Measurements from ENCODE around the gene SPRED2. TPM values are rescaled to one million over a fixed set of nuclear protein-coding genes. Genes with fewer than 3 reads are reported as not detected.

Gene SPRED2
- total and polyA plus RNA-seq, 10 donors, result 3.5 to 26.4 (median 13.8) TPM

GRCh38 chr2:65407240-65407639 lies 25.2 kb downstream of the SPRED2 start:
- Histone ChIP-seq H3K9me3 (no peaks in the 10 kb centered on the region), H3K27ac (no peak overlapping the region), H3K36me3 (no peaks in the 10 kb centered on the region), H3K27me3 (replicated peaks in 1 of 7) (no peaks in the 10 kb centered on the region), H3K4me3 (no peak overlapping the region), H3K4me1 (peaks cover 0 to 35% (median 6%) of the 10 kb centered on the region in 6 donors)
- intact Hi-C loops (cut with DNase I; ENCODE audit: low total_unique reads), result no loop called here
- DNase-seq, result no peak
- 26 to 77% (median 52%) methylated on average over 2 of the region's 2 CpGs for WGBS, 5 donors
- TF ChIP-seq POLR2A (IDR thresholded peaks at IDR 0.05) (no peak), CTCF (IDR thresholded peaks at IDR 0.05 in 8 of 11, conservative IDR thresholded peaks at IDR 0.05 in 3 of 11) (no peak), POLR2AphosphoS5 (IDR thresholded peaks at IDR 0.05) (no peak)

DNA sequence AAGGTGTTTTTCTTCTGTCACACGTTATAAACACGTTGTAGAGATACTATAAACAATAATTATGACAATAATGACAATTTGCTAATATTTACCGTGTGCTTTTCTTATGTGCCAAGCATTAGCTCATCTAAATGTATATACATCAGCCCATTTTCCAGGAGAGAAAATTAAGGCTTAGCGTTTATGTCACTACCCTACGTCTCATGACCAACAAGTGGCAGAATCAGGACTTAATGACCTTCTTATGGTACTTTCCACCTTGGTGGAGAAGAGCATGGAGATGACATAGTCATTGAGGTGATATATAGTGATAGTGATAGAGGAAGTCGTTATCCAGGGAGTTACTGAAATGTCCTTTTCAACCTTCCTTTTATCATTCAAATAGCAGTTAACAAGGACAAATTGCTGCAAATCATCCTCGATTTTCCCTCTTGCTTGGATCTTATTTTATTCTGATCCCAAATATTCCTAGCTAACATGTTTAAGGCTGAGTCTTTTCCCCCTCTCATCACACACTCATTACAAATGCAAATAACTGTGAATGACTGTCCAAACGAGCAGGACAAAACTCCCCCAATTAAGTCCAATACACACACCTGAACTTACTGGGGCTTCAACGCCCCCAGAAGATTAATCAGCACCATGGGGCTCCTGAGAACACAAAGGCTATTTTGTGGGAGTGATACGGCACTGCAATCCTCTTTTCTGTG lies 27.3 kb downstream of the SPRED2 start:
- Histone ChIP-seq H3K27ac (no peak overlapping the region), H3K36me3 (no peaks in the 10 kb centered on the region), H3K4me3 (no peak overlapping the region), H3K4me1 (peaks cover 0 to 41% (median 6%) of the 10 kb centered on the region in 6 donors), H3K9me3 (no peaks in the 10 kb centered on the region), H3K27me3 (replicated peaks in 1 of 7) (no peaks in the 10 kb centered on the region)
- TF ChIP-seq POLR2AphosphoS5 (IDR thresholded peaks at IDR 0.05) (no peak), POLR2A (IDR thresholded peaks at IDR 0.05) (no peak), CTCF (IDR thresholded peaks at IDR 0.05 in 8 of 11, conservative IDR thresholded peaks at IDR 0.05 in 3 of 11) (no peak)
- intact Hi-C loops (cut with DNase I; ENCODE audit: low total_unique reads), result no loop called here
- no peak for DNase-seq
- WGBS, 5 donors, result 73 to 87% (median 83%) methylated on average over 10 of the region's 10 CpGs

DNA sequence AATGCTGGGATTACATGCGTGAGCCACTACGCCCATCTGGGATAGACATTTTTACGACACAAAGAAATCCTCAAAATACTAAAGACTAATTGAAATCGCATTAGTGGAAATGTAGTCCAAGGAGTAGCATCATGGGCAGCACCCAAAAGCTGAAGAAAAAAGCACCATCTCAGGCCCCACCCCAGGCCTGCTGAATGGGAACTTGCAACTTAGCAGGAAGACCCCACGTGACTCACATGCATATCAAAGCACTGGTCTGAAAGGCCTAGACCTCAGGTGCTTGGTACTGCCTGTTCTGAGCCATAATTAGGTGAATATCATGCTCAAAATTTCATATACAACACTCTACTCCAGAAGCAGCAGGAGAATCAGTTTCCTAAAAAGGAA lies 28.9 kb downstream of the SPRED2 start:
- intact Hi-C loops (cut with DNase I; ENCODE audit: low total_unique reads), result no loop called here
- Histone ChIP-seq H3K27me3 (replicated peaks in 1 of 7) (no peaks in the 10 kb centered on the region), H3K27ac (no peak overlapping the region), H3K4me1 (peaks cover 0 to 41% (median 6%) of the 10 kb centered on the region in 6 donors), H3K36me3 (no peaks in the 10 kb centered on the region), H3K4me3 (no peak overlapping the region), H3K9me3 (no peaks in the 10 kb centered on the region)
- 82 to 87% (median 86%) methylated on average over 5 of the region's 5 CpGs for WGBS, 5 donors
- DNase-seq, result no peak
- TF ChIP-seq POLR2A (IDR thresholded peaks at IDR 0.05), result no peak
- no peak for TF ChIP-seq POLR2AphosphoS5 (IDR thresholded peaks at IDR 0.05)
- no peak for TF ChIP-seq CTCF (IDR thresholded peaks at IDR 0.05 in 8 of 11, conservative IDR thresholded peaks at IDR 0.05 in 3 of 11)

- no peak for DNase-seq
- Histone ChIP-seq H3K4me3 (no peak overlapping the region), H3K36me3 (no peaks in the 10 kb centered on the region), H3K27me3 (replicated peaks in 1 of 7) (no peaks in the 10 kb centered on the region), H3K9me3 (no peaks in the 10 kb centered on the region), H3K4me1 (peaks cover 0 to 41% (median 6%) of the 10 kb centered on the region in 6 donors), H3K27ac (no peak overlapping the region)
- intact Hi-C loops (cut with DNase I; ENCODE audit: low total_unique reads), result no loop called here
- TF ChIP-seq POLR2AphosphoS5 (IDR thresholded peaks at IDR 0.05), result no peak
- no peak for TF ChIP-seq POLR2A (IDR thresholded peaks at IDR 0.05)
- no peak for TF ChIP-seq CTCF (IDR thresholded peaks at IDR 0.05 in 8 of 11, conservative IDR thresholded peaks at IDR 0.05 in 3 of 11)
- 78 to 83% (median 82%) methylated on average over 8 of the region's 8 CpGs for WGBS, 5 donors
Measured at GRCh38 chr2:65402780-65403528, 29.4 kb downstream of the SPRED2 start.

Measured in spleen (tissue), 11 donors.